ENCODE data around the gene UST. TPM values are rescaled to one million over a fixed set of nuclear protein-coding genes. Genes with fewer than 3 reads are reported as not detected.

UST gene
- total and polyA plus RNA-seq, 2 of the 8 experiments (the other 6 are each of a cell fraction or from before 2014, with no cell fraction given), result 13.5 to 34.5 TPM

GRCh38 chr6:148891405-148891783 is 144.6 kb downstream of the UST start:
- Histone ChIP-seq H3K4ac (replicated peaks; ENCODE audit: insufficient read length, low read depth, low read length) (no peak overlapping the region), H3K4me3 (ENCODE audit: extremely low read depth in 1 of 4, insufficient read depth in 2 of 4, low read depth in 3 of 4, low read length in 4 of 4) (no peak overlapping the region), H3K27ac (ENCODE audit: low read depth, low read length) (no peak overlapping the region), H2AK5ac (ENCODE audit: low read depth, low read length) (no peak overlapping the region), H2AFZ (ENCODE audit: low read length) (no peak overlapping the region), H4K5ac (ENCODE audit: insufficient read length, low read depth, low read length) (no peak overlapping the region), H2BK12ac (ENCODE audit: low read depth, low read length) (no peak overlapping the region), H3K9me3 (ENCODE audit: insufficient read depth in 2 of 2, low read depth in 1 of 2, low read length in 1 of 2) (no peaks in the 10 kb centered on the region), H3K23ac (ENCODE audit: insufficient read length) (no peak overlapping the region), H2BK5ac (ENCODE audit: low read depth, low read length) (no peak overlapping the region), H4K20me1 (replicated peaks in 1 of 2; ENCODE audit: control insufficient read depth in 1 of 2, insufficient read depth in 2 of 2, low read length in 2 of 2) (no peaks in the 10 kb centered on the region), H3K9ac (replicated peaks in 1 of 4; ENCODE audit: extremely low read depth in 1 of 4, low read depth in 3 of 4, low read length in 3 of 4) (no peak overlapping the region), H3K23me2 (ENCODE audit: low read depth, low read length) (no peaks in the 10 kb centered on the region), H3K79me1 (ENCODE audit: low read depth, low read length) (0 out of 2 replicates have a peak, but pooled peaks cover 2% of the 10 kb centered on the region), H2BK15ac (ENCODE audit: low read length) (no peak overlapping the region), H3K36me3 (ENCODE audit: control insufficient read depth in 2 of 4, insufficient read depth in 4 of 4, low read length in 3 of 4) (peaks cover 0 to 15% (median 1%) of the 10 kb centered on the region in 4 experiments; a peak in 1 of 8 replicates), H3K4me2 (ENCODE audit: insufficient read depth in 1 of 2, low read depth in 2 of 2, low read length in 2 of 2) (no peak overlapping the region), H3K14ac (ENCODE audit: insufficient read length) (no peak overlapping the region), H2BK20ac (ENCODE audit: low read length) (no peak overlapping the region), H3K4me1 (replicated peaks in 1 of 4; ENCODE audit: control insufficient read depth in 3 of 4, insufficient read depth in 4 of 4, low read length in 3 of 4) (peaks cover 0 to under 1% (median 0%) of the 10 kb centered on the region in 4 experiments; a peak in 2 of 7 replicates), H2BK120ac (replicated peaks; ENCODE audit: low read depth, low read length) (no peak overlapping the region), H3K27me3 (replicated peaks in 1 of 4; ENCODE audit: control insufficient read depth in 3 of 4, extremely low read depth in 1 of 4, insufficient read depth in 3 of 4, low read length in 3 of 4) (no peaks in the 10 kb centered on the region), H3K56ac (replicated peaks; ENCODE audit: insufficient read length, low read depth, low read length) (no peak overlapping the region), H3K18ac (ENCODE audit: extremely low read depth, low read length) (no peak overlapping the region), H4K8ac (ENCODE audit: extremely low read depth, insufficient read depth, low read length) (no peak overlapping the region), H4K91ac (replicated peaks; ENCODE audit: insufficient read length, low read length) (no peak overlapping the region), H3K79me2 (ENCODE audit: control insufficient read depth in 1 of 2, insufficient read depth in 2 of 2, low read length in 2 of 2) (peaks cover 0 to 3% of the 10 kb centered on the region in 2 experiments; a peak in 1 of 4 replicates)
- POLR2A ChIA-PET (ENCODE audit: partially characterized antibody), result no interaction called here
- WGBS, 2 experiments (ENCODE audit: extremely low coverage in 1 of 2, insufficient coverage in 1 of 2, insufficient read length in 1 of 2, insufficient replicate concordance in 2 of 2, low coverage in 1 of 2, low lambda C conversion rate in 2 of 2, missing lambda C conversion rate in 1 of 2), result 87% methylated on average over 1 of the region's 1 CpG; no CpG with 5 or more reads in 1 of the 2 experiments
- DNase-seq (ENCODE audit: low read depth in 1 of 2, low spot score in 2 of 2), result no peak
- TF ChIP-seq E2F6 (IDR thresholded peaks at IDR 0.05), result no peak
- no peak for TF ChIP-seq BACH1 (IDR thresholded peaks at IDR 0.05; ENCODE audit: low read length)
- TF ChIP-seq POU5F1 (IDR thresholded peaks at IDR 0.05; ENCODE audit: low read depth, low read length), result no peak
- no peak for TF ChIP-seq JUND (IDR thresholded peaks at IDR 0.05; ENCODE audit: low read length)
- no peak for TF ChIP-seq RBBP5 (IDR thresholded peaks at IDR 0.05; ENCODE audit: borderline replicate concordance, low read depth, low read length)
- TF ChIP-seq ATF2 (IDR thresholded peaks at IDR 0.05; ENCODE audit: low read length), result no peak
- no peak for TF ChIP-seq SRF (IDR thresholded peaks at IDR 0.05; ENCODE audit: low read depth, low read length)
- no peak for TF ChIP-seq CBX5 (IDR thresholded peaks at IDR 0.05; ENCODE audit: low read depth, low read length)
- TF ChIP-seq TBP (IDR thresholded peaks at IDR 0.05; ENCODE audit: low read depth, low read length), result no peak
- no peak for TF ChIP-seq CHD2 (IDR thresholded peaks at IDR 0.05; ENCODE audit: low read length)
- TF ChIP-seq TAF1 (IDR thresholded peaks at IDR 0.05; ENCODE audit: low read depth, low read length), result no peak
- TF ChIP-seq CHD1 (IDR thresholded peaks at IDR 0.05; ENCODE audit: low read depth, low read length), result no peak
- no peak for TF ChIP-seq SP1 (IDR thresholded peaks at IDR 0.05; ENCODE audit: low read depth, low read length)
- CTCF ChIA-PET (ENCODE audit: partially characterized antibody), result interaction anchor here (1.0 kb wide), 1 partner anchor 11 kb away, joined by 3 read pairs; no protein-coding TSS in a partner anchor
- FAIRE-seq, result no peak

Measured in H1 (cell line).